ENCODE data around the gene PLP2.

GRCh38 chrX:49147282-49147681 lies 24.4 kb upstream of the PLP2 start:
- no peak for TF ChIP-seq CTCF (IDR thresholded peaks at IDR 0.05; ENCODE audit: low read depth, low read length, poor library complexity, severe bottlenecking)
- TF ChIP-seq EZH2phosphoT487 (IDR thresholded peaks at IDR 0.05; ENCODE audit: borderline replicate concordance, low read length) = no peak

Data from DOHH2 (cell line).